Psoas muscle (tissue), 8 donors: ENCODE results near the gene SAMD5. TPM values are rescaled to one million over a fixed set of nuclear protein-coding genes. Genes with fewer than 3 reads are reported as not detected.

ENCODE experiments used
- ATAC-seq, 4 donors: fragments of 200-7000 bp; cut with Tn5 transposase; one replicate each; pipeline ENCODE4 v1.9.1; 2020; ENCODE audit warnings: moderate library complexity in 3 of 4, mild to moderate bottlenecking in 2 of 4
- DNase-seq, 2 donors: peaks; one replicate each; pipeline ENCODE4 v3.0.0-alpha.2; 2020
- H3K27ac ChIP-seq: fragments of 200-600 bp; one replicate; pipeline ENCODE4 v1.8.0; 2022
- H3K27me3 ChIP-seq, 3 donors: fragments of 200-600 bp in 1 of 3; one replicate each; pipeline versions ENCODE4 v1.6.1 to v1.8.0; 2013 to 2022; ENCODE audit warnings: low read length in 2 of 3, mild to moderate bottlenecking in 2 of 3, moderate library complexity in 1 of 3; ENCODE audit not compliant: insufficient read depth in 3 of 3
- H3K36me3 ChIP-seq, 2 donors: fragments of 200-600 bp in 1 of 2; one replicate each; pipeline versions ENCODE4 v1.6.1 to v1.8.0; 2013 to 2022; ENCODE audit warnings: low read depth in 1 of 2, mild to moderate bottlenecking in 1 of 2, moderate library complexity in 1 of 2; ENCODE audit not compliant: insufficient read depth in 1 of 2
- H3K4me1 ChIP-seq: fragments of 200-600 bp; one replicate; pipeline ENCODE4 v1.8.0; 2022
- H3K4me3 ChIP-seq: fragments of 200-600 bp; one replicate; pipeline ENCODE4 v1.8.0; 2022; ENCODE audit warnings: mild to moderate bottlenecking
- H3K9me3 ChIP-seq: fragments of 200-600 bp; one replicate; pipeline ENCODE4 v1.8.0; 2022
- WGBS, 3 donors: extraction: QIAGEN DNeasy Blood & Tissue Kit; methylation state at CpG; one replicate each; pipeline versions ENCODE4 v1.1.6 to v1.1.7; 2013; 5-methylcytosine and 5-hydroxymethylcytosine counted together
- intact Hi-C, 2 donors: fragments of 100-400 bp; cut with DNase I; formaldehyde crosslinking; loops; one replicate each; pipeline versions ENCODE4 v1.11.0 to v1.14.2; 2022
- polyA plus RNA-seq, 3 donors: library from polyadenylated mRNA; stranded (reverse); fragments of 200-250 nt; gene quantifications; one replicate each; pipeline ENCODE4 v1.2.3, GENCODE V29; 2013
- total RNA-seq, 4 donors: library from RNA; stranded (reverse); fragmentation: NEBNext Ultra II Directional in 2 of 4; extraction: Animal tissue kit (Norgen Biotek cat#: 25700) in 2 of 4; gene quantifications; one replicate each; pipeline versions ENCODE4 v1.2.1 to v1.2.4, GENCODE V29; 2021 to 2023
- TF ChIP-seq, protein P1 (sequence below): fragments of 200-600 bp; IDR thresholded peaks from one replicate; pipeline ENCODE4 v1.8.0; 2022; ENCODE audit warnings: antibody characterized with exemption
- donor health status: healthy with polysubstance abuse.
- donor health status: DM: no; HTN: no; CAD: no; lungs with moderate emphysema.
- donor health status: Bipolar disorder and iron deficiency.
- donor health status: healthy.
- donor health status: DM: yes; HTN: yes; CAD: no.
- donor health status: DM: no; HTN: no; CAD: no.
- donor health status: DM: no; HTN: no; CAD: no.
- donor health status: DM: yes; HTN: yes; CAD: no.

The SAMD5 gene
- total and polyA plus RNA-seq, 7 donors = 0.03 to 0.30 (median 0.08) TPM

DNA sequence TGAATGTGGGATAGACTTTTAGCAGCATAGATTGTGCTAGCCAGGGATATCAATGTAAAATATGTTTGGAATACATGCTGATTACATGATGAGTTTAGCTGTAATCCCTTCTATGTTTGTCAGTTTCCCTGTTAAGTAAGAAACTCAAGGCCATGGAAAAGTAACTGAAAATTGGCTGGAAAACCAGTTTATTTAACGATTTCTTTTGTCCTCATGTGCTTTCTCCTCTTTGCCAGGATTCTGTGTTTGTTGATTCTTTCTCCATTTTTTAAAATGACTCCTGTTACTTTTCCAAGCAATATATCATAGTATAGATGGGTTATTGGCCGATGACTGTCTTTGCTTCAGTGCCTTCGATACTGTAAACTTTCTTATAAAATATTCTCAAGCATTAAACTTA is 87.5 kb downstream of the SAMD5 start:
- H3K9me3 ChIP-seq = no peaks in the 10 kb centered on the region
- no peaks in the 10 kb centered on the region for H3K4me1 ChIP-seq
- H3K36me3 ChIP-seq = no peaks in the 10 kb centered on the region
- intact Hi-C loops = no loop called here
- no peak for ATAC-seq
- no peaks in the 10 kb centered on the region for H3K27me3 ChIP-seq
- no peak for DNase-seq
- no peak overlapping the region for H3K27ac ChIP-seq
- TF ChIP-seq, protein P1, sequence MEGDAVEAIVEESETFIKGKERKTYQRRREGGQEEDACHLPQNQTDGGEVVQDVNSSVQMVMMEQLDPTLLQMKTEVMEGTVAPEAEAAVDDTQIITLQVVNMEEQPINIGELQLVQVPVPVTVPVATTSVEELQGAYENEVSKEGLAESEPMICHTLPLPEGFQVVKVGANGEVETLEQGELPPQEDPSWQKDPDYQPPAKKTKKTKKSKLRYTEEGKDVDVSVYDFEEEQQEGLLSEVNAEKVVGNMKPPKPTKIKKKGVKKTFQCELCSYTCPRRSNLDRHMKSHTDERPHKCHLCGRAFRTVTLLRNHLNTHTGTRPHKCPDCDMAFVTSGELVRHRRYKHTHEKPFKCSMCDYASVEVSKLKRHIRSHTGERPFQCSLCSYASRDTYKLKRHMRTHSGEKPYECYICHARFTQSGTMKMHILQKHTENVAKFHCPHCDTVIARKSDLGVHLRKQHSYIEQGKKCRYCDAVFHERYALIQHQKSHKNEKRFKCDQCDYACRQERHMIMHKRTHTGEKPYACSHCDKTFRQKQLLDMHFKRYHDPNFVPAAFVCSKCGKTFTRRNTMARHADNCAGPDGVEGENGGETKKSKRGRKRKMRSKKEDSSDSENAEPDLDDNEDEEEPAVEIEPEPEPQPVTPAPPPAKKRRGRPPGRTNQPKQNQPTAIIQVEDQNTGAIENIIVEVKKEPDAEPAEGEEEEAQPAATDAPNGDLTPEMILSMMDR = no peak
- no peak overlapping the region for H3K4me3 ChIP-seq
- whole genome bisulfite sequencing, 3 donors = 71 to 79% (median 72%) methylated on average over 3 of the region's 3 CpGs

DNA sequence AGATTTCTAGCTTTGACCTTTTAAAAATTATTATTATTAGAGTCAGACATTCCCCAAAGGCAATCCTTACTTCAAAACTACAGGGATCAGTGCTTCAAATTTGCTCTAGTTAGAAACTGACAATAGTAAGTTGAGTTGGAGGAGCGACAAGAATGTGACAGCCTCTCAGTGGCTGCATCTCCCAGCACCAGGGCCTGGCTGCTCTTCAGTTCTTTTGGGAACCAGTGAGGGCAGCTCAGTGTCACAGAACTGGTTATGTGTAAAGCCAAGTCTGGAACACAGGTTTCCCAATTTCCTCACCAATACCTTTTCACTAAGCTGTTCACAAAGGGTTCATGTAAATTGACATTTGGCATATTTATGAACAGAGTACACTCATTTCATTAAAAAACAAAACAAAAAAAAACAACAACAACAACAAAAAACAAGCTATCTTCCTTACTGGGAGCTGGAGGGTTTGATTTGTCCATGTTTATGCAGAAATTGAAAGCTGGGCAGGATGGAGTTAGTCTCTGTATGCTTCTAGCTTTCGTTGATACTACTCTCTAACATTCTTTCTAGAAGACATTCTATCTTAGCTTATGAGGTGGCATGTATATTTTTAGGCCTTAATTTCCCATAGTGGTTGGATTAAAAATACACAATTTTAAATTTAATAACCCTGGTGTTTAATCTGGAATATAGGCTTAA is 95.0 kb downstream of the SAMD5 start:
- TF ChIP-seq, protein P1 = no peak
- WGBS, 3 donors = 33 to 57% (median 36%) methylated on average over 2 of the region's 2 CpGs
- intact Hi-C loops = no loop called here
- no peak overlapping the region for H3K27ac ChIP-seq
- no peaks in the 10 kb centered on the region for H3K9me3 ChIP-seq
- no peaks in the 10 kb centered on the region for H3K27me3 ChIP-seq
- H3K4me3 ChIP-seq = no peak overlapping the region
- ATAC-seq (peak; percentile 64 to 82 (median 77)), DNase-seq (no peak)
- H3K36me3 ChIP-seq = no peaks in the 10 kb centered on the region
- peaks cover 17% of the 10 kb centered on the region for H3K4me1 ChIP-seq

DNA sequence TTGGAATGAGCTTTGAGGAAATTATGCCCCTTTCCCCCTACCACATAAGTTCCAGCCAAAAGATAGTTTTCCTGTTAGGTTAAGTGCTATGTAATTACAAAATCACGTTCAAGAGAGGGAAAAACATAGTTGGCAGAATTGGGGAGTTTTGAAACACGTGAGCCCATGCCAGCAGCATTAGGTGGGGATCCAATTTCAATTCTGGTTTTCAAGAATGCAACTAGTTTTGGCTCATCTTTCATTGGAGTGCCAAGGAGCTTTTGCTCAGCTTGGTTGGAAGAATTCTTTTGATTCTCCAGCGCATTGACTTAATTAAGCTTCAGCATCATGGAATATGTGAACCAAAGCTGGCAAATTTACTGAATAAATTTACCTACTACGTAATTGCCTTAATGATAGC is 95.9 kb downstream of the SAMD5 start:
- DNase-seq (no peak), ATAC-seq (peak in 2 of 4 donors; percentile 42 to 55)
- Histone ChIP-seq H3K27ac (no peak overlapping the region), H3K9me3 (no peaks in the 10 kb centered on the region), H3K27me3 (no peaks in the 10 kb centered on the region), H3K4me1 (peaks cover 17% of the 10 kb centered on the region), H3K36me3 (no peaks in the 10 kb centered on the region), H3K4me3 (no peak overlapping the region)
- TF ChIP-seq, protein P1 = no peak
- intact Hi-C loops = no loop called here
- 24 to 37% (median 27%) methylated on average over 4 of the region's 4 CpGs for WGBS, 3 donors

DNA sequence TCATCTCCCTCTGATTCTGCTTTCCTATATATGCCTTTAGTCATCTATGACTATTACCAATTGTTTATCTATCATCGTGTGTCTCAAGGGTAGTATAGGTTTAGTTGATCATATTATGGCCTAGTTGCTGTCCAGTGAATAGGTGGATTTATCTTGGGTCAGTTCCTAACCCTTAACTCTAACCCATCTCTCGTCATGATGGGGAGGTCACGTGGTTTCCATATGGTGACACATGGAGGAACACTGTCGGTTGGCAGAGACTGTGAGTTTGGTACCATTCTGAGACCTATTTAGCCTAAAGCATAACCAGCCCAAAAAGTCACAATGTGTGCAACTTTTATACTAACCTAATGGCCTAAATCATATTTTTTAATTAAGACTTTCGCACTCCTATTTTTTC is 103.5 kb downstream of the SAMD5 start:
- TF ChIP-seq, protein P1 = no peak
- no peaks in the 10 kb centered on the region for H3K27me3 ChIP-seq
- H3K4me3 ChIP-seq = no peak overlapping the region
- DNase-seq = no peak
- H3K36me3 ChIP-seq = no peaks in the 10 kb centered on the region
- WGBS, 3 donors = 96 to 98% (median 97%) methylated on average over 5 of the region's 5 CpGs
- H3K27ac ChIP-seq = no peak overlapping the region
- H3K4me1 ChIP-seq = no peaks in the 10 kb centered on the region
- intact Hi-C loops = no loop called here
- no peaks in the 10 kb centered on the region for H3K9me3 ChIP-seq
- ATAC-seq = no peak

DNA sequence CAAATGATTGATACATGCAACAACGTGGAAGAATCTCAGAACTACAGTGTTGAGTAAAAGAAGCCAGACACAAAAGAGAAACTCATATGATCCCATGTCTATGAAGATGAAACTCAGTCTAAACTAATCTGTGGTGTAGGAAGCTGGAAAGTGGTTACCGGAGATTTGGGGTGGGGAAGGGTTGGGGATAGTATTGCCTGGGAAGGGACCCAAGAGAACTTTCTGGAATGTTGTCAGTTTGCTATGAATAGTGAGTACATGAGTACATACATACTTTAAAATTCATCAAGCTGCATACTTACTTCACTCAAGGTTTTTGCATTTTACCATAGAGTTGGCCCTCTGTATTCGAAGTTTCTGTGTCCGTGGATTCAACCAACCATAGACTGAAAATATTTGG is 106.0 kb downstream of the SAMD5 start:
- no peaks in the 10 kb centered on the region for H3K4me1 ChIP-seq
- H3K36me3 ChIP-seq = no peaks in the 10 kb centered on the region
- no peaks in the 10 kb centered on the region for H3K27me3 ChIP-seq
- DNase-seq = no peak
- H3K4me3 ChIP-seq = no peak overlapping the region
- no peak for ATAC-seq
- intact Hi-C loops = no loop called here
- H3K27ac ChIP-seq = no peak overlapping the region
- 81 to 86% (median 86%) methylated on average over 4 of the region's 4 CpGs for WGBS, 3 donors
- TF ChIP-seq, protein P1 = no peak
- H3K9me3 ChIP-seq = no peaks in the 10 kb centered on the region
